ENCODE measurements around the gene OR5H2.

OR5H2 gene

GRCh38 chr3:98323425-98323824 is 41.1 kb downstream of the OR5H2 start:
- H3K27ac Mint-ChIP-seq, result no peak overlapping the region
- DNase-seq (no peak), ATAC-seq (no peak)
- peaks cover 28% of the 10 kb centered on the region for H3K27me3 Mint-ChIP-seq
- peaks cover 9% of the 10 kb centered on the region for H3K4me1 Mint-ChIP-seq
- H3K9me3 Mint-ChIP-seq, result no peaks in the 10 kb centered on the region
- no peak overlapping the region for H3K4me3 Mint-ChIP-seq

GRCh38 chr3:98325055-98325454 is 42.8 kb downstream of the OR5H2 start:
- no peak for DNase-seq
- no peaks in the 10 kb centered on the region for H3K9me3 Mint-ChIP-seq
- H3K27ac Mint-ChIP-seq, result no peak overlapping the region
- peaks cover 9% of the 10 kb centered on the region for H3K4me1 Mint-ChIP-seq
- ATAC-seq, result no peak
- H3K27me3 Mint-ChIP-seq, result peaks cover 38% of the 10 kb centered on the region
- H3K4me3 Mint-ChIP-seq, result no peak overlapping the region

GRCh38 chr3:98326105-98326893 is 44.0 kb downstream of the OR5H2 start:
- H3K4me3 Mint-ChIP-seq, result no peak overlapping the region

GRCh38 chr3:98326945-98327344 is 44.6 kb downstream of the OR5H2 start:
- H3K27me3 Mint-ChIP-seq, result peaks cover 53% of the 10 kb centered on the region
- peaks cover 16% of the 10 kb centered on the region for H3K4me1 Mint-ChIP-seq
- no peaks in the 10 kb centered on the region for H3K9me3 Mint-ChIP-seq
- no peak overlapping the region for H3K27ac Mint-ChIP-seq
- no peak overlapping the region for H3K4me3 Mint-ChIP-seq
- DNase-seq, result no peak
- ATAC-seq, result peak; percentile 67

More at GRCh38 chr3:98326105-98326893, 44.0 kb downstream of the OR5H2 start:
- H3K27ac Mint-ChIP-seq, result no peak overlapping the region
- no peaks in the 10 kb centered on the region for H3K9me3 Mint-ChIP-seq
- no peak for ATAC-seq
- peaks cover 12% of the 10 kb centered on the region for H3K4me1 Mint-ChIP-seq
- DNase-seq, result no peak
- peaks cover 46% of the 10 kb centered on the region for H3K27me3 Mint-ChIP-seq

- peaks cover 64% of the 10 kb centered on the region for H3K27me3 Mint-ChIP-seq
- ATAC-seq, result peak; percentile 12
These were observed 46.6 kb downstream of the OR5H2 start for GRCh38 chr3:98328933-98329332.

GRCh38 chr3:98329392-98330124 is 47.3 kb downstream of the OR5H2 start:
- Mint-ChIP-seq H3K4me3 (no peak overlapping the region), H3K27ac (no peak overlapping the region), H3K9me3 (no peaks in the 10 kb centered on the region), H3K27me3 (peaks cover 71% of the 10 kb centered on the region), H3K4me1 (peaks cover 16% of the 10 kb centered on the region)
- peak; percentile 71 for ATAC-seq
- DNase-seq, result peak; percentile 35

More at GRCh38 chr3:98328933-98329332, 46.6 kb downstream of the OR5H2 start:
- no peak for DNase-seq
- H3K27ac Mint-ChIP-seq, result no peak overlapping the region
- no peaks in the 10 kb centered on the region for H3K9me3 Mint-ChIP-seq
- peaks cover 16% of the 10 kb centered on the region for H3K4me1 Mint-ChIP-seq
- no peak overlapping the region for H3K4me3 Mint-ChIP-seq

GRCh38 chr3:98331329-98331728 is 49.0 kb downstream of the OR5H2 start:
- Mint-ChIP-seq H3K4me3 (no peak overlapping the region), H3K4me1 (peaks cover 16% of the 10 kb centered on the region), H3K27ac (no peak overlapping the region), H3K9me3 (no peaks in the 10 kb centered on the region), H3K27me3 (peaks cover 65% of the 10 kb centered on the region)
- no peak for DNase-seq
- ATAC-seq, result no peak

All from stimulated activated naive CD8-positive, alpha-beta T cell treated with anti-CD3 and anti-CD28 coated beads, Interleukin-15, amount 100 ng/mL, for 72 hours (primary cell).